HepG2 (cell line): ENCODE measurements around the gene FPR3. TPM values are rescaled to one million over a fixed set of nuclear protein-coding genes. Genes with fewer than 3 reads are reported as not detected.

Experiments
- ATAC-seq: fragments of 200-7000 bp; cut with Tn5 transposase; 3 replicates; pipeline ENCODE4 v1.9.1; 2020; ENCODE audit warnings: mild to moderate bottlenecking, moderate library complexity
- BruUV-seq: library from RNA; stranded (reverse); fragments of 400-500 nt; replicated peaks from 2 replicates; lab custom pipeline; 2021; lab: Mats Ljungman, UMichigan
- CTCF ChIA-PET: fragments of 300-600 bp; formaldehyde crosslinking; extraction: SDS; loops from one replicate; lab custom pipeline; 2021; ENCODE audit warnings: low total read pairs, inconsistent platforms, low intra/inter-chr PET ratio; lab: Yijun Ruan, JAX
- POLR2A ChIA-PET: fragments of 350-600 bp; sonication (Branson Sonifier 250); formaldehyde crosslinking; loops from one replicate; lab custom pipeline; 2020; ENCODE audit warnings: antibody characterized with exemption, inconsistent platforms; lab: Yijun Ruan, JAX
- DNase-seq: peaks from one replicate; pipeline ENCODE4 v3.0.0-alpha.2; 2015; ENCODE audit warnings: low spot score
- FAIRE-seq: peaks from 3 replicates; lab custom pipeline; 2011; peaks lifted over from hg19 to GRCh38; lab: Jason Lieb, UNC
- H2AFZ ChIP-seq: one replicate; pipeline ENCODE4 v1.6.1; 2011; ENCODE audit warnings: low read length, inconsistent platforms
- H3K27ac ChIP-seq: fragments of 300-600 bp; 3 replicates; pipeline ENCODE4 v1.8.0; 2011; ENCODE audit warnings: mixed run types, mild to moderate bottlenecking, mixed read lengths, low read length, inconsistent platforms; ENCODE audit not compliant: insufficient read depth; ENCODE audit errors: extremely low read length
- H3K27me3 ChIP-seq, 2 experiments: fragments of 200-600 bp in 1 of 2; 2 replicates in 1 of 2; 3 replicates in 1 of 2; pipeline versions ENCODE4 v1.6.0 to v1.8.0; 2011; ENCODE audit warnings: low read length in 2 of 2, mild to moderate bottlenecking in 2 of 2, moderate library complexity in 2 of 2, inconsistent platforms in 1 of 2; ENCODE audit not compliant: insufficient read depth in 2 of 2, control insufficient read depth in 1 of 2
- H3K36me3 ChIP-seq, 2 experiments: fragments of 200-600 bp in 1 of 2; replicated peaks in 1 of 2; 2 replicates in 1 of 2; 3 replicates in 1 of 2; pipeline versions ENCODE4 v1.5.1 to v1.8.0; 2011; ENCODE audit warnings: low read length in 2 of 2, inconsistent platforms in 1 of 2; ENCODE audit not compliant: insufficient read depth in 2 of 2, control insufficient read depth in 1 of 2
- H3K4me1 ChIP-seq: 2 replicates; pipeline ENCODE4 v1.5.1; 2012; ENCODE audit warnings: low read length, inconsistent platforms; ENCODE audit not compliant: insufficient read depth
- H3K4me2 ChIP-seq: 2 replicates; pipeline ENCODE4 v1.6.0; 2011; ENCODE audit warnings: low read depth, low read length, inconsistent platforms
- H3K4me3 ChIP-seq, 3 experiments: fragments of 200-600 bp in 1 of 3; sonication (generic), shearing (Covaris generic) in 1 of 3; replicated peaks in 1 of 3; 2 replicates each; pipeline ENCODE4 v1.5.1; 2011 to 2016; ENCODE audit warnings: low read length in 3 of 3, inconsistent platforms in 2 of 3, low read depth in 2 of 3, mild to moderate bottlenecking in 2 of 3, control low read depth in 1 of 3, mixed read lengths in 1 of 3; ENCODE audit not compliant: insufficient read depth in 1 of 3
- H3K79me2 ChIP-seq: one replicate; pipeline ENCODE4 v1.6.1; 2011; ENCODE audit warnings: low read length, inconsistent platforms; ENCODE audit not compliant: insufficient read depth
- H3K9ac ChIP-seq: 2 replicates; pipeline ENCODE4 v1.6.0; 2011; ENCODE audit warnings: mild to moderate bottlenecking, low read depth, low read length, inconsistent platforms; ENCODE audit not compliant: insufficient read depth
- H3K9me3 ChIP-seq: 2 replicates; pipeline ENCODE4 v1.5.1; 2012; ENCODE audit warnings: mild to moderate bottlenecking, low read length
- H4K20me1 ChIP-seq: 2 replicates; pipeline ENCODE4 v1.6.0; 2011; ENCODE audit warnings: inconsistent platforms, mild to moderate bottlenecking, low read length, moderate library complexity; ENCODE audit not compliant: insufficient read depth
- ATAD3A ChIP-seq: sonication (generic); formaldehyde crosslinking; IDR thresholded peaks from 2 replicates; pipeline ENCODE4 v1.4.0; 2020; ENCODE audit warnings: missing genetic modification reagents
- EZH2 ChIP-seq: conservative IDR thresholded peaks from 2 replicates; pipeline ENCODE4 v1.6.1; 2012; ENCODE audit warnings: mild to moderate bottlenecking, low read depth, low read length, moderate library complexity
- FOXJ3 ChIP-seq: sonication (generic); formaldehyde crosslinking; IDR thresholded peaks from 2 replicates; pipeline ENCODE4 v1.4.0; 2020; ENCODE audit warnings: missing genetic modification reagents, mild to moderate bottlenecking, borderline replicate concordance
- NCOR1 ChIP-seq: fragments of 200-600 bp; sonication (generic); IDR thresholded peaks from 2 replicates; pipeline ENCODE4 v1.7.0; 2017; ENCODE audit warnings: antibody characterized with exemption, low read length, borderline replicate concordance
- NFKBIZ ChIP-seq: IDR thresholded peaks from 2 replicates; pipeline ENCODE4 v1.6.1; 2018; ENCODE audit warnings: missing genetic modification reagents, missing compliant biosample characterization
- PBX2 ChIP-seq: IDR thresholded peaks from 2 replicates; pipeline ENCODE4 v1.6.1; 2016; ENCODE audit warnings: control low read depth
- SP5 ChIP-seq: IDR thresholded peaks from 2 replicates; pipeline ENCODE4 v1.6.1; 2016; ENCODE audit warnings: low read depth, borderline replicate concordance
- TRIM24 ChIP-seq: sonication (generic); formaldehyde crosslinking; IDR thresholded peaks from 2 replicates; pipeline ENCODE4 v1.8.0; 2022; ENCODE audit warnings: mild to moderate bottlenecking, missing genetic modification reagents
- ZHX1 ChIP-seq: sonication (generic); formaldehyde crosslinking; IDR thresholded peaks from 2 replicates; pipeline ENCODE4 v1.8.1; 2022; ENCODE audit warnings: low read depth, mild to moderate bottlenecking, missing genetic modification reagents
- ZNF138 ChIP-seq: sonication (generic); formaldehyde crosslinking; IDR thresholded peaks from 2 replicates; pipeline ENCODE4 v1.5.0; 2020; ENCODE audit warnings: mild to moderate bottlenecking, low read depth, missing genetic modification reagents
- ZNF335 ChIP-seq: sonication (generic); formaldehyde crosslinking; IDR thresholded peaks from 2 replicates; pipeline ENCODE4 v1.4.0; 2020; ENCODE audit warnings: missing genetic modification reagents
- ZNF546 ChIP-seq: sonication (generic); formaldehyde crosslinking; conservative IDR thresholded peaks from 2 replicates; pipeline ENCODE4 v1.8.1; 2023; ENCODE audit warnings: mild to moderate bottlenecking, missing genetic modification reagents
- ZNF746 ChIP-seq: sonication (generic); formaldehyde crosslinking; IDR thresholded peaks from 2 replicates; pipeline ENCODE4 v1.8.0; 2022; ENCODE audit warnings: mild to moderate bottlenecking, missing genetic modification reagents
- WGBS: methylation state at CpG from one replicate; pipeline ENCODE4 v1.1.6; 2017; ENCODE audit warnings: low lambda C conversion rate; 5-methylcytosine and 5-hydroxymethylcytosine counted together
- in situ Hi-C: cut with HindIII; loops from 2 replicates; pipeline ENCODE4 v1.10.0; 2017; ENCODE audit warnings: low pct_unique_long_range_greater_than_20kb; ENCODE audit not compliant: extremely low pct_ligation_motif_present
- intact Hi-C: fragments of 100-400 bp; cut with micrococcal nuclease; formaldehyde crosslinking; loops from one replicate; pipeline ENCODE4 v1.10.0; 2022; ENCODE audit not compliant: unreplicated experiment
- polyA plus RNA-seq, 8 experiments: library from polyadenylated mRNA; depleted of rRNA in 3 of 8; stranded (reverse) in 7 of 8; unstranded in 1 of 8; fragments of >200 nt; fragmentation: Illumina TruSeq in 4 of 8; extraction: Trizol in 4 of 8; gene quantifications; 2 replicates each; pipeline versions ENCODE4 v1.2.1 to v1.2.3, GENCODE V29; 2011 to 2016; ENCODE audit warnings: low read depth in 4 of 8, missing spikeins in 1 of 8, mixed read lengths in 1 of 8; ENCODE audit not compliant: insufficient read depth in 1 of 8
- total RNA-seq, 5 experiments: library from RNA; depleted of rRNA; stranded (reverse); fragments of >200 nt; fragmentation: Illumina TruSeq; extraction: Trizol; gene quantifications; 2 replicates each; pipeline ENCODE4 v1.2.3, GENCODE V29; 2016; ENCODE audit warnings: low read depth in 1 of 5

The FPR3 gene
- total and polyA plus RNA-seq, 2 of the 13 experiments (the other 11 are each of a cell fraction or from before 2014, with no cell fraction given) = not detected

- FAIRE-seq (no peak), DNase-seq (no peak), ATAC-seq (no peak)
- Histone ChIP-seq H3K27ac (no peak overlapping the region), H3K27me3 (no peaks in the 10 kb centered on the region; a peak in 1 of 5 replicates), H4K20me1 (no peaks in the 10 kb centered on the region), H3K36me3 (no peaks in the 10 kb centered on the region), H2AFZ (no peak overlapping the region), H3K79me2 (no peaks in the 10 kb centered on the region), H3K4me2 (no peak overlapping the region), H3K4me3 (no peak overlapping the region), H3K9me3 (no peaks in the 10 kb centered on the region; the same call in 1 of the 2 replicates), H3K4me1 (no peaks in the 10 kb centered on the region), H3K9ac (no peak overlapping the region)
- intact Hi-C loops = no loop called here
- POLR2A ChIA-PET = no interaction called here
- CTCF ChIA-PET = no interaction called here
- no TSS peak for BruUV-seq
- WGBS = 43% methylated on average over 7 of the region's 7 CpGs
- TF ChIP-seq EZH2 (no peak), TRIM24 (CRISPR knock-in tag) (no peak), ATAD3A (CRISPR knock-in tag) (no peak), NCOR1 (no peak), NFKBIZ (CRISPR knock-in tag) (no peak), ZNF335 (CRISPR knock-in tag) (no peak), ZHX1 (CRISPR knock-in tag) (no peak), FOXJ3 (no peak), ZNF546 (CRISPR knock-in tag) (no peak), ZNF746 (CRISPR knock-in tag) (no peak), SP5 (no peak), ZNF138 (CRISPR knock-in tag) (no peak), PBX2 (CRISPR knock-in tag) (no peak)
- TF ChIP-seq, all 625 proteins: peak for 0
- in situ Hi-C loops = no loop called here
Measured at GRCh38 chr19:51755571-51755970, 39.4 kb upstream of the FPR3 start.
